PFSK-1 (cell line): ENCODE results near the gene RERE.

ENCODE experiments used
- FOXP2 ChIP-seq: optimal IDR thresholded peaks from 2 replicates; pipeline ENCODE3; 2011; ENCODE audit warnings: borderline replicate concordance, control low read depth, inconsistent platforms; ENCODE audit not compliant: insufficient read depth; ENCODE audit errors: extremely low read length, extremely low read depth
- POLR2AphosphoS5 ChIP-seq: IDR thresholded peaks from 2 replicates; pipeline ENCODE4 v1.6.1; 2012; ENCODE audit warnings: low read depth, mild to moderate bottlenecking, control low read depth, low read length, moderate library complexity
- SIN3A ChIP-seq: IDR thresholded peaks from 2 replicates; pipeline ENCODE4 v1.6.1; 2012; ENCODE audit warnings: mild to moderate bottlenecking, low read length, moderate library complexity, borderline replicate concordance; ENCODE audit not compliant: insufficient read depth
- TAF1 ChIP-seq: IDR thresholded peaks from 2 replicates; pipeline ENCODE4 v1.6.1; 2012; ENCODE audit warnings: low read length, control low read depth, borderline replicate concordance; ENCODE audit not compliant: insufficient read depth
- TF ChIP-seq, protein P1 (sequence below), 2 experiments: IDR thresholded peaks; 2 replicates each; pipeline versions ENCODE4 v1.6.1 to v1.8.0; 2011 to 2012; ENCODE audit warnings: low read depth in 2 of 2, low read length in 2 of 2, control low read depth in 1 of 2, inconsistent platforms in 1 of 2, mild to moderate bottlenecking in 1 of 2, moderate library complexity in 1 of 2; ENCODE audit not compliant: insufficient read depth in 1 of 2

RERE gene

DNA sequence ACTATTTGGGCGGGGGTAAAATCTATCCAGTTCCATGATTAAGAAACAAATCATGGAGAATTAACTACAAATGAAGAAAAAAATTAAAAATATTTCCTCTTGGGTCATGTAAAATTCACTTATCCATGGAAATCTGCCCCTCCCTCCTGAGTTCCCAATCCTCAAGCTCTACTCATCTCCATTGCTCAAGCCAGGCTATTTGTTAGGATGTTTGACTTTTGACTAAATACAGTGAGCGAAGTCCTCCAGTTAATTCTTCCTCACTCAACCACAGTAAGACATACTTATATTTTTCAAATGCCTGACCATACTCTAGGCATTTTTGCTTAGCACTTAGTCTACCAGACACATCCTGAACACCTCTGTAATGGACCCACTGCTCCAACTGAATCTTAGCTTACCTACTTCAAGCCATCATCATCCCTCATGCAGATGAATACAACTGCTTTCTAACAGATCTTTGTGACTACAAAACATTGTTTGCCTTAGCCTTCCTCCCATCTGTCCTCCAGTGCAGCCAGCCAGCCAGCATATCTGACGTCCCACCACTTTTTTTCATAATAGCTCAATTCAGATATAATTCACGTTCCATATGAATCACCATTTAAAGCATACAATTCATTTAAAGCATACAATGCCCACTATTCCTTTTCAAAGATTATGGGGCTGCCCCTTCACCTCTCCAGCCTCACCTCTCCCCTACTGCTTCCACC, 154.2 kb downstream of the RERE start:
- TF ChIP-seq SIN3A (no peak), POLR2AphosphoS5 (no peak), TAF1 (no peak), FOXP2 (no peak)
- TF ChIP-seq, protein P1, sequence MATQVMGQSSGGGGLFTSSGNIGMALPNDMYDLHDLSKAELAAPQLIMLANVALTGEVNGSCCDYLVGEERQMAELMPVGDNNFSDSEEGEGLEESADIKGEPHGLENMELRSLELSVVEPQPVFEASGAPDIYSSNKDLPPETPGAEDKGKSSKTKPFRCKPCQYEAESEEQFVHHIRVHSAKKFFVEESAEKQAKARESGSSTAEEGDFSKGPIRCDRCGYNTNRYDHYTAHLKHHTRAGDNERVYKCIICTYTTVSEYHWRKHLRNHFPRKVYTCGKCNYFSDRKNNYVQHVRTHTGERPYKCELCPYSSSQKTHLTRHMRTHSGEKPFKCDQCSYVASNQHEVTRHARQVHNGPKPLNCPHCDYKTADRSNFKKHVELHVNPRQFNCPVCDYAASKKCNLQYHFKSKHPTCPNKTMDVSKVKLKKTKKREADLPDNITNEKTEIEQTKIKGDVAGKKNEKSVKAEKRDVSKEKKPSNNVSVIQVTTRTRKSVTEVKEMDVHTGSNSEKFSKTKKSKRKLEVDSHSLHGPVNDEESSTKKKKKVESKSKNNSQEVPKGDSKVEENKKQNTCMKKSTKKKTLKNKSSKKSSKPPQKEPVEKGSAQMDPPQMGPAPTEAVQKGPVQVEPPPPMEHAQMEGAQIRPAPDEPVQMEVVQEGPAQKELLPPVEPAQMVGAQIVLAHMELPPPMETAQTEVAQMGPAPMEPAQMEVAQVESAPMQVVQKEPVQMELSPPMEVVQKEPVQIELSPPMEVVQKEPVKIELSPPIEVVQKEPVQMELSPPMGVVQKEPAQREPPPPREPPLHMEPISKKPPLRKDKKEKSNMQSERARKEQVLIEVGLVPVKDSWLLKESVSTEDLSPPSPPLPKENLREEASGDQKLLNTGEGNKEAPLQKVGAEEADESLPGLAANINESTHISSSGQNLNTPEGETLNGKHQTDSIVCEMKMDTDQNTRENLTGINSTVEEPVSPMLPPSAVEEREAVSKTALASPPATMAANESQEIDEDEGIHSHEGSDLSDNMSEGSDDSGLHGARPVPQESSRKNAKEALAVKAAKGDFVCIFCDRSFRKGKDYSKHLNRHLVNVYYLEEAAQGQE (IDR thresholded peaks at IDR 0.05; ENCODE audit: insufficient read depth in 1 of 2, low read depth in 2 of 2, low read length in 2 of 2) = no peak

DNA sequence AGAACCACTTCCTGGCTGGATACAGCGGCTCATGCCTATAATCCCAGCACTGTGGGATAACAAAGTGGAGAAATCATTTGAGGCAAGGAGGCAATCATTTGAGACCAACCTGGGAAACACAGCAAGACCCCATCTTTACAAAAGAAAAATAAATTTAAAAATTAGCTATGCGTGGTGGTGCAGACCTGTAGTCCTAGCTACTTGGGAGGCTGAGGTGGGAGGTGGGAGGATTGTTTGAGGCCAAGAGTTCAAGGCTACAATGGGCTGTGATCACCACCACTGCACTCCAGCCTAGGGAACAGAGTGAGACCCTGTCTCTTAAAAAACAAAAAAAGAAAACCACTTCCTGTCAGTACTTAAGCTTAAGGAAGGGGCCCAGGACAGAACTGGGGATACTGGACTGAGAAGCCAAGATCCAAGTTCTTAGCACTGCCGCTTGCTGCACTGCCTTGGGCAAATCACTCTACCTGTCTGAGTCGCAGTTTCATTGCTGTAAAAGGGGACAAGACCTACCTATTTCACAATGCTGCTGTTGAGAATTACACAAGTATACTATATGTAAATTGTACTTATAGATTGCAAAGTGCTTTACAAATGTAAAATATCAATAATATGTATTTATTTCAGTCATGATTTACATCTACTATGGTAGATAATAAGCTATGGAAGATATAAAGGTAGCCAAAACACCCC, 154.9 kb downstream of the RERE start:
- TF ChIP-seq, protein P1 (IDR thresholded peaks at IDR 0.05; ENCODE audit: insufficient read depth in 1 of 2, low read depth in 2 of 2, low read length in 2 of 2) = no peak
- no peak for TF ChIP-seq POLR2AphosphoS5
- no peak for TF ChIP-seq TAF1
- TF ChIP-seq SIN3A = no peak
- no peak for TF ChIP-seq FOXP2

DNA sequence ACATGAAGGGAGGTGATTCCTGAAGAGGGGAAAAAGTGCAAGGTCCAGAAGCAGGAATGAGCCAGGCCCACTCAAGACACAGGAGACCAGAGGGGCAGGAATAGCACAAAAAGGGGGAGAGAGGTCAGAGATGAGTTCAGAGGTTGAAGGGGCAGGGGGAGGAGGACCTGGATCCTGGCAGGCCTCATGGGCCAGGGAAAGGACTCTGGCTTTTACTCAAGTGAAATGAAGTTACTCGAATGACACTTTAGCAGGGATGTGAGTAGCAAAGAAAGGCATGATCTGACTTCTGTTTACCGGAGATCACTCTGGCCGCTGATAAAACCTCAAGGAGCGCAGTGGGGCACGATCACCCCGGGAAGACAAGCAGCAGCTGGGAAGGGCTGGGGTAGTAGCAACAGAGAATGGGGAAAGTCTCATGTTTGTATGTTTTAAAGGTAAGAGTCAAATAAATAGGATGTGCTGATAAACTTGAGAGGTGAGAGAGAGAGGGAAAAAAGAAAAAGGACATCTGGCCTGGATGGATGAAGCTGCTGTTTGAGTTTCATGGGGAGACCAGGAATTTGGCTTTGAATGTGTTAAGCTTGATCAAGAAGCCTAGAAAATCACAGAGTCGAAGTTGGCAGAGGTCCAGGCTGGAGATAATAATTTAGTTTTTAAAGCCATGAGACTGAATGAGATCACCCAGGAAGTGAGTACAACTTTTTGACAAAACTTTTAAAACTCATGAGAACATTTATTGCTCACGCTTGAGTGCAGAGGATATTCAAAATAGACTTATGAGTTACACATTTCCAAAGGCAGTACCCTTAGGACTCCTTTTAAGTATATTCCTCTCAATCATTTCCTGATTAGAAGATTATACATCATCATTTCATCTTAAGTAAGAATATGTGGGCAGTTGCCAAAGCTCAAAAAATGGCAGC, 156.0 kb downstream of the RERE start:
- TF ChIP-seq TAF1 (no peak), POLR2AphosphoS5 (no peak), FOXP2 (no peak), SIN3A (no peak)
- TF ChIP-seq, protein P1 (IDR thresholded peaks at IDR 0.05; ENCODE audit: insufficient read depth in 1 of 2, low read depth in 2 of 2, low read length in 2 of 2) = no peak

DNA sequence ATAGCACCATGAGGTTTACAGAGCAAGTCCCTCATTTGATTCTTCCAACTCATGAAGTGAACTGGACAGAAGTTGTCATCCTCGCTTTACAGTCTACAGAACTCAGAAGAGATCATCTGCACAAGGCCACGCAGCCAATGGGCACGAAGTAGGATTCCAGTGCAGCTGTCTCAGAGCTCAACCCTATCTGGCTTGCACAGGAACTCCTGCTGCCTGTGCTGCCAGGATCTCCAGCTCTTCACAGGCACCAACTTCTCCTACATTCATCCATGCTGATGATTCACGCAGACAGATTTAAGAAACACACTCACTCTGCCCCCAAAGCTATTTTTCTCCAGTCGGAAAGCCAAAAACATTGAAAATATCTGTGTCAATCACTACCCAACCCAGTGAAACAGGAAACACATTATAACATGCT, 157.0 kb downstream of the RERE start:
- TF ChIP-seq SIN3A = 0 out of 2 replicates have a peak, but pooled peaks have one; percentile 47
- TF ChIP-seq, protein P1 (IDR thresholded peaks at IDR 0.05; ENCODE audit: insufficient read depth in 1 of 2, low read depth in 2 of 2, low read length in 2 of 2) = no peak
